Measurements from ENCODE around the gene APBB2. TPM values are rescaled to one million over a fixed set of nuclear protein-coding genes. Genes with fewer than 3 reads are reported as not detected.
A peak's percentile ranks its signal among the peaks of the same experiment; 100 is the strongest.
"Not testable (repeated sequence)": the region's sequence is repeated elsewhere in the genome, so short reads cannot be mapped to it uniquely, and the experiment has no call there.

APBB2 gene
- total RNA-seq, 1 donor from 2014 or later, result 1.7 TPM

DNA sequence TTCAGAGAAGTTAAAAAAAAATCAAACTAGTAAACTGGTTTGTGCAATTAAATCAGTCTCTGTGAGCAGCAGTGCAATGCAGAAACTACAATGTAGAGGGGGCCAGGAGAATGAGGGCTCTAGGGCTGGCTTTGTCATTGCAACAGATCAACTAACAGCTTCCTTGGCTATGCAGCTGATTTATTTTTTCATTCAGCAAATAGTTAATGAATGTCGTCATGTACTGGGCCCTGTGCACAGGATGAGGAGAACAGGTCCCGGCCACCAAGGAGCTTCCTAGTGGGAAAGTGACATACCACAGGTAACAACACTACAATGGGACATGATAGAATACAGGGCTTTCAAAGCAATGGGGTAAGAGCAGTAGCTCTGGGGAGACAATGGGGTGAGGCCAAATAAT is 274.5 kb downstream of the APBB2 start:
- peaks cover 12% of the 10 kb centered on the region for H3K27me3 Mint-ChIP-seq
- no peaks in the 10 kb centered on the region for H3K9me3 Mint-ChIP-seq
- H3K4me3 Mint-ChIP-seq, result no peak overlapping the region
- H3K4me1 Mint-ChIP-seq, result no peaks in the 10 kb centered on the region
- no peak for DNase-seq
- H3K36me3 Mint-ChIP-seq (ENCODE audit: low read depth), result no peaks in the 10 kb centered on the region
- intact Hi-C loops (cut with micrococcal nuclease), result no loop called here
- H3K27ac Mint-ChIP-seq, result no peak overlapping the region

DNA sequence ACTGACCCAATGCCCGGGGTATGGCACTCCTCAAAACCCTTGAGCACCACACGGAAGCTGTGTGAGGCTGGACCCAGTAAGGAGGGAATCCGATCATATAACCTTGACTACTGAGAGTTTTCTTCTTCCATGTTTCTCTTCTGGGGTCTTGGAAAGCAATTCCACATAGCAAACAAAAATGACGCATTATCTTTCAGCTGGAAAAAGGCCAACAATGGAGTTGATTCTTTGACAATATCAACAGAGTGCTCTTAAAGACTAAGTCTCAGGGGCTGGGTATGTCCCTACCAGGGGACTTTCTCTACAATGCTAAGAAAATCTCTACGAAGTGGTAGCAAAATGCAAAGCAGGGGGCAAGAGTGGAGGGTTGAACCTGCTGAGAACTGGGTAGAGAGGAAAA is 276.0 kb downstream of the APBB2 start:
- Mint-ChIP-seq H3K36me3 (ENCODE audit: low read depth) (no peaks in the 10 kb centered on the region), H3K4me1 (no peaks in the 10 kb centered on the region), H3K27me3 (peaks cover 11% of the 10 kb centered on the region), H3K4me3 (no peak overlapping the region), H3K9me3 (no peaks in the 10 kb centered on the region), H3K27ac (no peak overlapping the region)
- DNase-seq, result no peak
- intact Hi-C loops (cut with micrococcal nuclease), result no loop called here

DNA sequence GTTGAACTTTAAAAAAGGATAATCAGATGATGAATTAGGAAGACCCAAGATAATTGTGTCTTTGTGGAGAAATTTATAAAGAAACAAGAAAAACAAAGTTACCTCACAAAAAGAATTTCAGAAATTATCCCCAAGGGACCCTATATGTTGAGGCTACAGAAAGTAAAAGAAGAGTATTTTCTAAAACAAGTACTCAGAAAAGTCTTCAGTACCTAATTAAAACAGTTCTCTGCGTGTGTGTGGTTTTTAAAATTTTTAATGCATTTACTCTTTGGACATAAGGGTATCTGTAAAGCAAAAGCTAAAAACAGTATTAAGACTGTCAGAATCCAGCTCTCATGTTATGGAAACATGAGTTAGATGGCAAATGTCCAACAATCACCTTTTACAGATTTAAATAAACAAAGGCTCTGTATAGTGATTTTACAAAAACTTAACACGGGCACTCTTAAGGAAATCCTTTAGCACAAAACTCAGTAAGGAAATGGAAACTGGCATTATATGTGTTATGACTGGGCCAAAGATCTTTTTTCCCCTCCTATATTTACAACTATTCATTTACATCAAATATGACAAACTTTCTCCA is 277.1 kb downstream of the APBB2 start:
- Mint-ChIP-seq H3K4me3 (no peak overlapping the region), H3K27ac (no peak overlapping the region), H3K36me3 (ENCODE audit: low read depth) (no peaks in the 10 kb centered on the region), H3K4me1 (no peaks in the 10 kb centered on the region), H3K27me3 (peaks cover 11% of the 10 kb centered on the region), H3K9me3 (no peaks in the 10 kb centered on the region)
- no peak for DNase-seq
- intact Hi-C loops (cut with micrococcal nuclease), result no loop called here

DNA sequence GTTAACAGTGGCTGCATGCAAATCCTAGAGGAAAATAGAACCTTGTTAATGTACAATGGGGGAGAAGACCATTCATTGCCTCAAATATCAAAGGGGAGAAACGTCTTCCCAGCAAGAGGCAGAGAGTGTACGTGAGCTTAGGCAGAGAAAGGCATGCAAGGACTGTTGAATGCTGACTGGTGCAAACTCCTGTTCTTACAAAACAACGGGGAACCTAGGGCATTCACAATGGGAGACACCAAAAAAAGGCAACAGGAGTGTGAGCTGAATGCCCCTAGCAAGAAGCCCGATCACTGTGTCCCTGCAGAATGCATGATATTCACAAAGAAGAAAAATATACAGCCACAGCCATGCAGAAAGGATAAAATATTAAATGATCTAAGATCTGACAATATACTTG is 279.7 kb downstream of the APBB2 start:
- Mint-ChIP-seq H3K36me3 (ENCODE audit: low read depth) (no peaks in the 10 kb centered on the region), H3K4me3 (no peak overlapping the region), H3K27ac (no peak overlapping the region), H3K27me3 (peaks cover 7% of the 10 kb centered on the region), H3K4me1 (no peaks in the 10 kb centered on the region), H3K9me3 (no peaks in the 10 kb centered on the region)
- intact Hi-C loops (cut with micrococcal nuclease), result no loop called here
- DNase-seq, result no peak

DNA sequence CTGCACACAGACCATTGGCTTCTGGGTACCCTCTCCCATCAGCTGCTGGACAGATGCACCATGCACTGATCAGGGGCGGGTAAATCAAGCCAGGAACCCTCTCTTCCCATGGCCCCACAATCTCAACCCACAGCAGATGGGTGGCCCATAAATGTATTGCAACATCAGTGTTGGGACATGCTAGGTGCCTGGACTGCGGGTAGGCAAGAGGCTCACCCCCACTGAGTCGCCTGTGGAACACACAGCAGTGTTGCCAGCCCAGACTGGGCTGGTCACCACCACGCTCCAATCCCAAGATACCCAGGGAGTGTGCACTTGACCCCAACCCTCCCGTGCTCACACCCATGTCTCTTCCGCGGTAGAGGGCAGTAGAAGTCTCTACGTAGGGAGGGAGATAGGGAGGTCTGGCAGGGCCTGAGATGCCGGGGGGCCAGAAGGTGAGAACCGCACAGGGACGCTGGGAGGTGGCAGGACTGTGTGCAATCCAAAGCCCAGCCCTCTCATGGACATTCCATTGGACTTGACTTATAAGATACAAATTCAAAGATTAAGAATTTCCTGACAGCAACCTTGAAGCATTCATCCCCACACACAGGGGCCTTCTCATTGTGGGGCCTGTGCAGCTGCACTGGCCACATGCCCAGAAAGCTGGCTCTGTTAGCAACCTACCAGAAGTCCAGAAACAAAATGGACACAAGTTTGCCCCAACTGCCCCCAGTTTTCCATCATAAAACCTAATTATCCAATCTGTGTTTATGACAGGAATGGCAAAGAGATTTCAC is 280.9 kb downstream of the APBB2 start:
- intact Hi-C loops (cut with micrococcal nuclease), result no loop called here
- no peaks in the 10 kb centered on the region for H3K36me3 Mint-ChIP-seq (ENCODE audit: low read depth)

DNA sequence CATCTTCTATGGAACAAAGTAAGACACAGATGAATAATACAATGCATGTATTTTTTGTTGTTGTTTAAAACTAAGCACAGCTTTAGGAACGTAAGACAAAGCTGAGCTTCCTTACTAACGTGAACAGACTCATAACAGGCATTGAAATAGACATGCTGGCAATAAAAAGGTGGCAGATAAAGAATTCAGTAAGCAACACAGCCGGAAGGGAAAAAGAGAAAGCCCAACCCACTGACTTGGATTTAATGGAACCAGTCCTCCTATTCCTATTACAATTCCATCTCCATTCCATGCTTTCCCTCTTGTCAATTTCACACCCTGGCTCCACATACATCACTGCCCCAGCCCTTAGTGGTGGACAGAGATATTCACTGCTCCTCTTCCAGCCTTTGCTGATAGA is 282.5 kb downstream of the APBB2 start:
- Mint-ChIP-seq H3K27me3 (peaks cover 13% of the 10 kb centered on the region), H3K36me3 (ENCODE audit: low read depth) (no peaks in the 10 kb centered on the region), H3K9me3 (no peaks in the 10 kb centered on the region), H3K4me3 (no peak overlapping the region), H3K4me1 (peaks cover 5% of the 10 kb centered on the region), H3K27ac (no peak overlapping the region)
- no peak for DNase-seq
- intact Hi-C loops (cut with micrococcal nuclease), result no loop called here

More for the DNA sequence above, 280.9 kb downstream of the APBB2 start:
- no peak overlapping the region for H3K27ac Mint-ChIP-seq
- DNase-seq, result no peak
- H3K27me3 Mint-ChIP-seq, result peaks cover 6% of the 10 kb centered on the region
- no peaks in the 10 kb centered on the region for H3K9me3 Mint-ChIP-seq
- no peak overlapping the region for H3K4me3 Mint-ChIP-seq
- H3K4me1 Mint-ChIP-seq, result no peaks in the 10 kb centered on the region

DNA sequence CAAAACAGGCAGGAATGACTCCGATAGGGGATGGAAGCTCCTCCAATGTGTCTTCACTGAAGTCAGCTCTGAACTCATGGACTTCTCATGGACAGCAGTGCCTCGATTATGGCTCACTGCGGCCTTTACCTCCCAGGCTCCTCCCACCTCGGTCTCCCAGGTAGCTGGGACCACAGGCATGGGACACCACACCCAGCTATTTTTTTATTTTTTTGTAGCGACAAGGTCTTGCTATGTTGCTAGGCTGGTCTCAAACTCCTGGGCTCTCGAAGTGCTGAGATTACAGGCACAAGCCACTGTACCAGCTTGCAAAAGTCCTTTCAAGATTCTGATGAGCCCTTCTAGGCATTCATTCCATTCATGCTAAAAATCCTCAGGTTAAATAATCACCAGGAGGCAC is 283.1 kb downstream of the APBB2 start:
- intact Hi-C loops (cut with micrococcal nuclease), result no loop called here
- H3K27me3 Mint-ChIP-seq, result peaks cover 19% of the 10 kb centered on the region

DNA sequence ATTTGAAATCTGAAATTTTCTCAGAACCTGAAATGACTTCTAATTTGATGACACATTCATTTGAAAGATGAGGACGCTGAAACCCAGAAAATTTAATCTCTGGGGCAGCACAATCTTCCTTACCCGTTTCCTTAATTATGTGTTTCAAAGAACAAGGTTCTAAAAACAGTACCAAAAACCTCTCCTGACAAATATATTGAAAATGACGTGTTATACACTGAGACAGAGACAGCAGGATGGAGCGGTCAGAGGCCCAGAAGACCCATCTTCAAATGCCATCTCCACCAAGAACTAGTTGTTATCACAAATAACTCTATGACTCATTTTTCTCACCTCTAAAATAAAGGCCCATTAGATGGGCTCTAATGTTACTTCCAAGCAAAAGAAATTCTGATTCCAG is 287.3 kb downstream of the APBB2 start:
- Mint-ChIP-seq H3K9me3 (no peaks in the 10 kb centered on the region), H3K36me3 (ENCODE audit: low read depth) (no peaks in the 10 kb centered on the region)

More for the DNA sequence above, 283.1 kb downstream of the APBB2 start:
- H3K27ac Mint-ChIP-seq, result no peak overlapping the region
- no peaks in the 10 kb centered on the region for H3K9me3 Mint-ChIP-seq
- no peak for DNase-seq
- no peak overlapping the region for H3K4me3 Mint-ChIP-seq
- no peaks in the 10 kb centered on the region for H3K36me3 Mint-ChIP-seq (ENCODE audit: low read depth)
- peaks cover 7% of the 10 kb centered on the region for H3K4me1 Mint-ChIP-seq

DNA sequence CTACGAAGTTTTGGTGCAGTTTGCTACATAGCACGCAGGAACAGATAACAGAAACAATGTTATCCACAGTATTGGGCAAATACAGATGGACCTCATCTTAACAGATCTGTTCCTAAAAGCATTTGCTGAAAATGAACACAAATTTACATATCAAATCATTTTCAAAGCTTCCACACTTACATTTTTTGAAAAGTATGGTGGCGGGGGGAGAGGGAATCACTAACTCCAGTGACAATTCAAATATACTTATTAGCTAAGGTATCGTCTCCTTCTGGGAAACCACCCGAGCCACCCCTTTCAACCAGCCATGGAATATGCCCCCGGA is 289.6 kb downstream of the APBB2 start:
- no peak overlapping the region for H3K4me3 Mint-ChIP-seq

More for the DNA sequence above, 287.3 kb downstream of the APBB2 start:
- no peak for DNase-seq
- Mint-ChIP-seq H3K27ac (no peak overlapping the region), H3K4me3 (no peak overlapping the region), H3K27me3 (peaks cover 24% of the 10 kb centered on the region), H3K4me1 (peaks cover 12% of the 10 kb centered on the region)
- intact Hi-C loops (cut with micrococcal nuclease), result loop anchor here (2.0 kb wide), 1 partner anchor 286 kb away; no protein-coding TSS in a partner anchor

DNA sequence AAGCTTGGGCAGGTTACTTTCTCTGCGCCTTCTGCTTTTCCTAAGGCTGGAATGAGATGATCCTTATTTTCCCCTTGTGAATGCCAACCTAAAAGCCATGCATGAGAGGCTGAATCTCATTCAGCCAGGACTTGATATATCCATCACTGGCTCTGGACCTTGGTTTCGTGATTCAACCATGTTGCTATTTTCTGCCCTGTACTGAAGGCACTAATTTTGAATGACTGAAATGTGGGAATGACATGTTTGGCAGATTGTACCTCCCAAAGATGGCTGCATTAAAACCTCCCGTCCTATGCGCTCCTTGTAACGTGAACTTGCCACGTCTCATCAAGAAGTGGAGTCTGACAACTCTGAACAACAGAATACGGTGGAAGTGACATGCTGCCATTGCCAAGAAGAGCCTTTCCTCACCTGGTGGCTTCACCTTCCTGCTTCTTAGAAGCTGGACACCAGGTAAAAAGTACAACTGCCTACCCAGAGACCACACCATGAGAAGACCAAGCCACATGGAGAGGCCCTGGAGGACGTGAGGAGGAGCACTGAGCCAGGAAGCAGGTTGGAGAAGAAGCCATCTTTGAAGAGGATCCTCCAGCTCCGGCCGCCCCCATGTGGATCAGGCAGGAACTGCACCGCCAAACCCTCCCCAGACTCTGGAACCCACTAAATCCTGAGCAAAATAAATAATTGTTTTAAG is 290.1 kb downstream of the APBB2 start:
- Mint-ChIP-seq H3K27me3 (peaks cover 24% of the 10 kb centered on the region), H3K27ac (peak overlapping the region; percentile 86), H3K4me3 (no peak overlapping the region), H3K4me1 (peaks cover 12% of the 10 kb centered on the region), H3K36me3 (ENCODE audit: low read depth) (no peaks in the 10 kb centered on the region), H3K9me3 (no peaks in the 10 kb centered on the region)
- peak; percentile 91 for DNase-seq
- intact Hi-C loops (cut with micrococcal nuclease), result loop anchor here (1.0 kb wide), 3 partner anchors 15 to 187 kb away; no protein-coding TSS in a partner anchor

More for the DNA sequence above, 289.6 kb downstream of the APBB2 start:
- Mint-ChIP-seq H3K4me1 (peaks cover 12% of the 10 kb centered on the region), H3K36me3 (ENCODE audit: low read depth) (no peaks in the 10 kb centered on the region), H3K27me3 (peaks cover 24% of the 10 kb centered on the region), H3K9me3 (no peaks in the 10 kb centered on the region), H3K27ac (no peak overlapping the region)
- intact Hi-C loops (cut with micrococcal nuclease), result loop anchor here (1.0 kb wide), 3 partner anchors 15 to 187 kb away; no protein-coding TSS in a partner anchor
- no peak for DNase-seq

DNA sequence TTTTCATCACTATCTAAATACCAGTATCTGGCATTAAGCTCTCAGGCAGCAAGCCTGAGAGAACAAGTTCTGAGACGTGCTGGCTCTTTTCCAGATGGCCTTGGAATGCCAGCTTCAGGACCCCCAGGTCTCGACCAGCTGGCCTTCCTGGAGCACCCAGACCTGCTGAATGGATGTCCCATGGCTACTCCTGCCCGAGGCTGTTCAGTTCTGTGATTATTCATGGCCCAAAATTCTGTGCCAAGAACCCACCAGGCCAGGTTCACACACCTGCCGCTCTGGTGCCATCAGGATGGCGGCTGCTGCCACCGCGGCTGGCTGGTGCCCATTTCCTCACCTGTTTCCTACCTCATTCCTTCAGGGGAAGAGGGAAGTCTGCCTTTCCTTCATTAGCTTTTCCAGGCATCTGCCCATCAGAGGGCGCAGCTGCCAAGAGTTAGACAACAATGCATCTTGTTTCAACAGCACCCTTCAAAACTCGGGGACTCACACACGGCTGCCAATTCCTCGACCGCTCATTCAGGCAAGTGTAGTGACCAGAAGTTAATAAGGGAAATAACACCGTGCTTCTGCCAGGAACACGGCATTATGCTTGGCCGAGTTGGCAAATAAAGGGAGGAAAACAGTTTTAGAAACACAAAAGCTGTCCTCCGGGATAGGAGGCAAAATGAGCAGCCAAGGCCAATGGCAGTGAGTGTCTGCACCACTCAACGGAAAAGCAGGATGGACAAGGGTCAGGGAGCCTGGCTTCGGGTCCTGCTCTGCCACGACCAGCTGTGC is 290.8 kb downstream of the APBB2 start:
- no peaks in the 10 kb centered on the region for H3K9me3 Mint-ChIP-seq
- no peaks in the 10 kb centered on the region for H3K36me3 Mint-ChIP-seq (ENCODE audit: low read depth)
- H3K4me1 Mint-ChIP-seq, result peaks cover 12% of the 10 kb centered on the region
- no peak for DNase-seq
- no peak overlapping the region for H3K4me3 Mint-ChIP-seq
- H3K27me3 Mint-ChIP-seq, result peaks cover 24% of the 10 kb centered on the region
- intact Hi-C loops (cut with micrococcal nuclease), result loop anchor here (1.0 kb wide), 3 partner anchors 14 to 186 kb away; no protein-coding TSS in a partner anchor
- no peak overlapping the region for H3K27ac Mint-ChIP-seq

DNA sequence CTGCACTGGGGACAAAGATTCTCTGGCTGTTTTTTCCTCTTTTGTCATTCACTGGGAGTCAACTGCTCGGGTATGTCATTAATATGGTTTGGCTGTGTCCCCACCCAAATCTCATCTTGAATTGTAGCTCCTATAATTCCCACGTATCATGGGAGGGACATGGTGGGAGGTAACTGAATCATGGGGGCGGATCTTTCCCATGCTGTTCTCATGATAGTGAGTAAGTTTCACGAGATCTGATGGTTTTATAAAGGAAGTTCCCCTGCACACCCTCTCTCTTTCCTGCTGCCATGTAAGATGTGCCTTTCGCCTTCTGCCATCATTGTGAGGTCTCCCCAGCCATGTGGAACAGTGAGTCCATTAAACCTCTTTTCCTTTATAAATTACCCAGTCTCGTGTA is 294.4 kb downstream of the APBB2 start:
- H3K4me3 Mint-ChIP-seq; H3K9me3 Mint-ChIP-seq; H3K27me3 Mint-ChIP-seq; H3K27ac Mint-ChIP-seq; DNase-seq; intact Hi-C loops (cut with micrococcal nuclease); H3K36me3 Mint-ChIP-seq (ENCODE audit: low read depth): not testable (repeated sequence)
- H3K4me1 Mint-ChIP-seq, result peaks cover 18% of the 10 kb centered on the region

DNA sequence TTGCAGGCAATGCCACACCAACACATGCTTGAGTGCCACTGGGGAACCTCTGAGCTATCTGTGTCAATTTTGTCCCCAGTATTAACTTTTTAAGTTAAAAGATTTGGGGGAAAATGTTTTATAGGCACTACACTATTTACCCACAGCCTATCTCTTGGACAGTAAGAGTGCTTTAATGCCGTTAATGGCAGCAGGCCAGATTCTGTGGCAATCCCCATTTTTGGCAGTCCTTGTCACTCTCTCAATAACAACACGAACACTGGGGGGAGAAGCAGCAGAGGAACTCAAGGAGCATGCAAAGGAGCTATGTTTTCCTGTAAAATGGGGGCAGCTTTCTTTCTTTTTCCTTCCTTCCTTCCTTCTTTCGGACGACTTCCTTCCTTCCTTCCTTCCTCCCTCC is 296.0 kb downstream of the APBB2 start:
- no peaks in the 10 kb centered on the region for H3K9me3 Mint-ChIP-seq
- H3K27me3 Mint-ChIP-seq, result no peaks in the 10 kb centered on the region

More for the DNA sequence above, 296.0 kb downstream of the APBB2 start:
- Mint-ChIP-seq H3K36me3 (ENCODE audit: low read depth) (no peaks in the 10 kb centered on the region), H3K4me3 (no peak overlapping the region), H3K4me1 (peaks cover 19% of the 10 kb centered on the region), H3K27ac (no peak overlapping the region)
- DNase-seq, result no peak
- intact Hi-C loops (cut with micrococcal nuclease), result no loop called here
